ENCODE results near the gene ALCAM. TPM values are rescaled to one million over a fixed set of nuclear protein-coding genes. Genes with fewer than 3 reads are reported as not detected.

ALCAM gene
- polyA plus RNA-seq, 3 donors: 7.1 to 8.0 (median 7.9) TPM

DNA sequence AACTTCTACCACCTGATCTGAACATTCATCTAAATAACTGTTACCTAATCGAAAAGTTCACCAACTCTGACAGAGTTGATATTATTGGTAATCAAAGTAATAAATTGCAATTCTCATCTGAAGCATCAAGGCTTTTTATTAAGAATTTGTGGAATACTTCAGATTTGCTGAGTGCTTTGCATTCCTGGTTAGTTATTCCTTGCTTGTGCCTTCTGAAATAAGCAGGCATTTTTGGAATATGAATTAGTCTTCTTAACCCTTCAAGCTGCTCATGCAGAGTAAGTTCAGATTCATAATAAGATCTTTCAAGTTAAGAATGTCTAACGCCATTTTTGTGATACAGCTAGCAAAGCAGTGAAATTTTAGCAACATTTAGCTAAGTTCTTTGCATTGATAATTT, 188.5 kb downstream of the ALCAM start:
- TF ChIP-seq, protein P1, sequence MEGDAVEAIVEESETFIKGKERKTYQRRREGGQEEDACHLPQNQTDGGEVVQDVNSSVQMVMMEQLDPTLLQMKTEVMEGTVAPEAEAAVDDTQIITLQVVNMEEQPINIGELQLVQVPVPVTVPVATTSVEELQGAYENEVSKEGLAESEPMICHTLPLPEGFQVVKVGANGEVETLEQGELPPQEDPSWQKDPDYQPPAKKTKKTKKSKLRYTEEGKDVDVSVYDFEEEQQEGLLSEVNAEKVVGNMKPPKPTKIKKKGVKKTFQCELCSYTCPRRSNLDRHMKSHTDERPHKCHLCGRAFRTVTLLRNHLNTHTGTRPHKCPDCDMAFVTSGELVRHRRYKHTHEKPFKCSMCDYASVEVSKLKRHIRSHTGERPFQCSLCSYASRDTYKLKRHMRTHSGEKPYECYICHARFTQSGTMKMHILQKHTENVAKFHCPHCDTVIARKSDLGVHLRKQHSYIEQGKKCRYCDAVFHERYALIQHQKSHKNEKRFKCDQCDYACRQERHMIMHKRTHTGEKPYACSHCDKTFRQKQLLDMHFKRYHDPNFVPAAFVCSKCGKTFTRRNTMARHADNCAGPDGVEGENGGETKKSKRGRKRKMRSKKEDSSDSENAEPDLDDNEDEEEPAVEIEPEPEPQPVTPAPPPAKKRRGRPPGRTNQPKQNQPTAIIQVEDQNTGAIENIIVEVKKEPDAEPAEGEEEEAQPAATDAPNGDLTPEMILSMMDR (IDR thresholded peaks at IDR 0.05): no peak
- no peak overlapping the region for H2AFZ ChIP-seq (ENCODE audit: insufficient read depth, low read depth, low read length, poor library complexity, severe bottlenecking)
- Mint-ChIP-seq H3K36me3 (peaks cover 58% of the 10 kb centered on the region in 2 donors), H3K27me3 (ENCODE audit: low read depth in 3 of 3) (no peaks in the 10 kb centered on the region), H3K4me3 (no peak overlapping the region), H3K9me3 (peaks cover 0 to 1% (median 0%) of the 10 kb centered on the region in 7 donors), H3K4me1 (no peaks in the 10 kb centered on the region), H3K27ac (no peak overlapping the region)
- H3K4me3 ChIP-seq (replicated peaks in 1 of 3; ENCODE audit: low read depth in 2 of 3, low read length in 3 of 3): no peak overlapping the region
- no peaks in the 10 kb centered on the region for H4K20me1 ChIP-seq (ENCODE audit: insufficient read depth, low read length)
- H3K79me2 ChIP-seq (ENCODE audit: insufficient read depth, low read length): no peaks in the 10 kb centered on the region
- no CpG with 5 or more reads among the region's 2 CpGs for WGBS (ENCODE audit: insufficient coverage)
- H3K4me1 ChIP-seq (ENCODE audit: control insufficient read depth in 1 of 2, insufficient read depth in 2 of 2, low read length in 2 of 2): no peaks in the 10 kb centered on the region
- H3K4me2 ChIP-seq (replicated peaks; ENCODE audit: extremely low read depth, low read length, poor library complexity, severe bottlenecking): no peak overlapping the region
- intact Hi-C loops (cut with micrococcal nuclease): no loop called here
- H3K27ac ChIP-seq (ENCODE audit: low read depth in 1 of 2, low read length in 2 of 2): no peak overlapping the region
- no peak overlapping the region for H3K9ac ChIP-seq (ENCODE audit: insufficient read depth, low read length, poor library complexity, severe bottlenecking)
- H3K27me3 ChIP-seq (ENCODE audit: control insufficient read depth in 2 of 2, insufficient read depth in 2 of 2, low read length in 2 of 2): no peaks in the 10 kb centered on the region
- no peaks in the 10 kb centered on the region for H3K9me3 ChIP-seq (replicated peaks in 1 of 2; ENCODE audit: control insufficient read depth in 1 of 2, insufficient read depth in 1 of 2, low read length in 2 of 2)
- DNase-seq: no peak
- peaks cover 22 to 54% of the 10 kb centered on the region in 2 donors for H3K36me3 ChIP-seq (replicated peaks in 1 of 2; ENCODE audit: control insufficient read depth in 1 of 2, insufficient read depth in 2 of 2, low read length in 2 of 2)

DNA sequence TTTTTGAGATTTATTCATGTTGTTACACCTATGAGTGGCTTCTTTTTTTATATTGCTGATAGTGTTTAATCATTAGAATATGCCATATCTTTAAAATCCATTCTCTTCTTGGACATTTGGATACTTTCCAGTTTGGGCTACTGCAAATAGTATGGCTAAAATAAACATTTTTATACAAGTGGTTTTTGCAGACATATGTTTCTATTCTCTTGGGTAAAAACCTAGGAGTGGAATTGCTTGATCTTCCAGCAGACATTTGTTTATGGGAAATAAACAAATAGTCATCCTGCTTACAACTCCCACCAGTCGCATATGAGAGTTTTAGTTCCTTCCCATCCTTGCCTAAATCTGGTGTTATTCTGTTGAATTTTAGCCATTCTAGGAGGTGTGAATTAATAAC, 193.1 kb downstream of the ALCAM start:
- no peaks in the 10 kb centered on the region for H3K9me3 ChIP-seq (replicated peaks in 1 of 2; ENCODE audit: control insufficient read depth in 1 of 2, insufficient read depth in 1 of 2, low read length in 2 of 2)
- peaks cover 0 to 14% of the 10 kb centered on the region in 2 donors for H3K36me3 ChIP-seq (replicated peaks in 1 of 2; ENCODE audit: control insufficient read depth in 1 of 2, insufficient read depth in 2 of 2, low read length in 2 of 2)
- H3K4me1 ChIP-seq (ENCODE audit: control insufficient read depth in 1 of 2, insufficient read depth in 2 of 2, low read length in 2 of 2): no peaks in the 10 kb centered on the region
- Mint-ChIP-seq H3K9me3 (peaks cover 0 to 4% (median 0%) of the 10 kb centered on the region in 7 donors), H3K4me1 (no peaks in the 10 kb centered on the region), H3K27me3 (ENCODE audit: low read depth in 3 of 3) (no peaks in the 10 kb centered on the region), H3K4me3 (no peak overlapping the region), H3K27ac (no peak overlapping the region), H3K36me3 (peaks cover 27 to 28% of the 10 kb centered on the region in 2 donors)
- H4K20me1 ChIP-seq (ENCODE audit: insufficient read depth, low read length): no peaks in the 10 kb centered on the region
- no peak for DNase-seq
- no peak overlapping the region for H2AFZ ChIP-seq (ENCODE audit: insufficient read depth, low read depth, low read length, poor library complexity, severe bottlenecking)
- no CpG with 5 or more reads among the region's 1 CpG for WGBS (ENCODE audit: insufficient coverage)
- H3K27me3 ChIP-seq (ENCODE audit: control insufficient read depth in 2 of 2, insufficient read depth in 2 of 2, low read length in 2 of 2): no peaks in the 10 kb centered on the region
- intact Hi-C loops (cut with micrococcal nuclease): no loop called here
- no peak overlapping the region for H3K27ac ChIP-seq (ENCODE audit: low read depth in 1 of 2, low read length in 2 of 2)
- H3K79me2 ChIP-seq (ENCODE audit: insufficient read depth, low read length): no peaks in the 10 kb centered on the region
- no peak overlapping the region for H3K9ac ChIP-seq (ENCODE audit: insufficient read depth, low read length, poor library complexity, severe bottlenecking)
- no peak overlapping the region for H3K4me2 ChIP-seq (replicated peaks; ENCODE audit: extremely low read depth, low read length, poor library complexity, severe bottlenecking)
- TF ChIP-seq, protein P1 (IDR thresholded peaks at IDR 0.05): no peak
- H3K4me3 ChIP-seq (replicated peaks in 1 of 3; ENCODE audit: low read depth in 2 of 3, low read length in 3 of 3): no peak overlapping the region

Data from CD14-positive monocyte (primary cell).